ENCODE data around the gene KLHL25. TPM values are rescaled to one million over a fixed set of nuclear protein-coding genes. Genes with fewer than 3 reads are reported as not detected.
A peak's percentile ranks its signal among the peaks of the same experiment; 100 is the strongest.
"Not testable (repeated sequence)": the region's sequence is repeated elsewhere in the genome, so short reads cannot be mapped to it uniquely, and the experiment has no call there.

Gene KLHL25
- 10 to 100 TPM; 10.0 to 10.3 TPM for total RNA-seq
- long read RNA-seq, donor 1, full-length matches to known transcripts: 4 of 14 reads
- long read RNA-seq, donor 1, partial matches to known transcripts: 7 of 14 reads
- long read RNA-seq, donor 1, other reads (novel, unspliced or antisense): 3 of 14 reads
- long read RNA-seq, donor 2, full-length matches to known transcripts: 12 of 62 reads
- long read RNA-seq, donor 2, partial matches to known transcripts: 48 of 62 reads
- long read RNA-seq, donor 2, other reads (novel, unspliced or antisense): 2 of 62 reads

GRCh38 chr15:85794598-85795336 lies at the start of gene KLHL25:
Gene KLHL25 (minus strand): TSS chr15:85794925. CDS start chr15:85769810, 25,115 bp downstream.
- intact Hi-C loops (cut with DNase I): loop anchor here in 1 of 2 donors (5.0 kb wide), 2 partner anchors 38 to 42 kb away; no protein-coding TSS in a partner anchor
- DNase-seq (ENCODE audit: low spot score): peak; percentile 98

GRCh38 chr15:85840802-85841152 lies 46.1 kb upstream of the KLHL25 start:
- DNase-seq (ENCODE audit: low spot score): no peak
- intact Hi-C loops (cut with DNase I): no loop called here

- DNase-seq (ENCODE audit: low spot score): peak; percentile 94
- intact Hi-C loops (cut with DNase I): no loop called here
These were observed 45.5 kb upstream of the KLHL25 start for GRCh38 chr15:85840079-85840801.

GRCh38 chr15:85839643-85840042 lies 44.9 kb upstream of the KLHL25 start:
- intact Hi-C loops (cut with DNase I): loop anchor here in 1 of 2 donors (10.0 kb wide), 1 partner anchor 545 kb away; no protein-coding TSS in a partner anchor
- DNase-seq (ENCODE audit: low spot score): no peak

GRCh38 chr15:85838655-85839054 lies 43.9 kb upstream of the KLHL25 start:
- intact Hi-C loops (cut with DNase I): loop anchor here in 1 of 2 donors (10.0 kb wide), 1 partner anchor 544 kb away; no protein-coding TSS in a partner anchor
- no peak for DNase-seq (ENCODE audit: low spot score)

GRCh38 chr15:85837881-85838280 lies 43.2 kb upstream of the KLHL25 start:
- intact Hi-C loops (cut with DNase I): loop anchor here in 1 of 2 donors (10.0 kb wide), 1 partner anchor 543 kb away; no protein-coding TSS in a partner anchor
- no peak for DNase-seq (ENCODE audit: low spot score)

- DNase-seq (ENCODE audit: low spot score): no peak
- intact Hi-C loops (cut with DNase I): loop anchor here in 1 of 2 donors (10.0 kb wide), 1 partner anchor 542 kb away; no protein-coding TSS in a partner anchor
These were observed 42.3 kb upstream of the KLHL25 start for GRCh38 chr15:85837011-85837433.

GRCh38 chr15:85834651-85835050 lies 39.9 kb upstream of the KLHL25 start:
- no peak for DNase-seq (ENCODE audit: low spot score)
- intact Hi-C loops (cut with DNase I): loop anchor here (5.0 to 10.0 kb wide), 4 partner anchors 37 to 540 kb away; no protein-coding TSS in a partner anchor

GRCh38 chr15:85832394-85832793 lies 37.7 kb upstream of the KLHL25 start:
- no peak for DNase-seq (ENCODE audit: low spot score)
- intact Hi-C loops (cut with DNase I): loop anchor here (5.0 to 10.0 kb wide), 4 partner anchors 35 to 538 kb away; no protein-coding TSS in a partner anchor

- DNase-seq (ENCODE audit: low spot score): peak; percentile 87
- intact Hi-C loops (cut with DNase I): loop anchor here (2.0 to 10.0 kb wide), 5 partner anchors 34 to 537 kb away; no protein-coding TSS in a partner anchor
These were observed 36.8 kb upstream of the KLHL25 start for GRCh38 chr15:85831415-85832113.

GRCh38 chr15:85829754-85830153 lies 35.0 kb upstream of the KLHL25 start:
- DNase-seq (ENCODE audit: low spot score): not testable (repeated sequence)
- intact Hi-C loops (cut with DNase I): loop anchor here (2.0 to 10.0 kb wide), 5 partner anchors 32 to 535 kb away; no protein-coding TSS in a partner anchor

GRCh38 chr15:85828874-85829273 lies 34.1 kb upstream of the KLHL25 start:
- intact Hi-C loops (cut with DNase I): no loop called here
- DNase-seq (ENCODE audit: low spot score): no peak

GRCh38 chr15:85828126-85828525 lies 33.4 kb upstream of the KLHL25 start:
- DNase-seq (ENCODE audit: low spot score): no peak
- intact Hi-C loops (cut with DNase I): no loop called here

GRCh38 chr15:85826756-85827515 lies 32.2 kb upstream of the KLHL25 start:
- intact Hi-C loops (cut with DNase I): no loop called here
- no peak for DNase-seq (ENCODE audit: low spot score)

- no peak for DNase-seq (ENCODE audit: low spot score)
- intact Hi-C loops (cut with DNase I): no loop called here
These were observed 31.0 kb upstream of the KLHL25 start for GRCh38 chr15:85825719-85826118.

- no peak for DNase-seq (ENCODE audit: low spot score)
- intact Hi-C loops (cut with DNase I): no loop called here
These were observed 30.4 kb upstream of the KLHL25 start for GRCh38 chr15:85825118-85825517.

- DNase-seq (ENCODE audit: low spot score): no peak
- intact Hi-C loops (cut with DNase I): no loop called here
These were observed 26.8 kb upstream of the KLHL25 start for GRCh38 chr15:85821545-85821944.

GRCh38 chr15:85819938-85820337 lies 25.2 kb upstream of the KLHL25 start:
- no peak for DNase-seq (ENCODE audit: low spot score)
- intact Hi-C loops (cut with DNase I): no loop called here

Data from posterior vena cava (tissue), 2 donors.